GM12872 (cell line): ENCODE results near the gene FILIP1L.

Experiments
- TF ChIP-seq, protein P1 (sequence below): IDR thresholded peaks from 3 replicates; pipeline ENCODE4 v1.5.1; 2011; ENCODE audit warnings: low read depth, mild to moderate bottlenecking, low read length, moderate library complexity; ENCODE audit not compliant: insufficient read depth

FILIP1L gene

DNA sequence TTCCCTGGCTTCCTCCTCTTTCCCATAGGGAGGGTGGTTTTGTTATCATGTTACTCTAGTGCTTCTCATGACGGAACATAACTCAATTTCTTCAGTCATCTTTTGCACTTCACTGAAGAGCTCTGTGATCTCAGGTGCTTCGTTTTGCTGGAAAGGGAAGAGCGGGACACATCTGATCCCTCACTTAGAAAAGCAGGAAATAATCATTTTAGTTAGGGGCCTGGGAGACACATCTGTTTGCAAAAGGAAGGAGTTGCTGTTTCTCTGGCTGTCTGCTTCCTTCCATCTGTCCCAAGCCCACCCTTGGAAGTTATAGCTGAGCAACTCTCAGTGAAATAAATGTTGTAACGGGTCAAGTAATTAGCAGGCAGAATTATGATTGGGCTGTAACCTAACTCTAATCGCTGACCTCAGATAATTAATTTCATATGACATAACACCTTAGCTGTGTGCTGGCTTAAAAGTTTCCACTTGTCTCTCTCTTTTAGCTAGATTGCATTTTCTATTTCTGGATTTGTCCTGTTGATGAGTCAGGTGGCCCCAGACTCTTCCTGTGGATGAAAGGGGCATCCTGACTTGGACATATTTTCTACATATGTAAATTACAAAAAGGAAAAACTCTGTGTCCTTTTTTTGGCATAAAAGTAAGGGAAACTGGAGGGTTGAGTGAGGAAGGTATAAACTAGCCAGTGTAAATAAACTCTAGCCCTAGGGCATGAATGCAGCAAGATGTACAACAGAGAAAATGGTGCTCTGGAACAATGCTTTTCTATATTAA is 11.0 kb upstream of the FILIP1L start:
- TF ChIP-seq, protein P1, sequence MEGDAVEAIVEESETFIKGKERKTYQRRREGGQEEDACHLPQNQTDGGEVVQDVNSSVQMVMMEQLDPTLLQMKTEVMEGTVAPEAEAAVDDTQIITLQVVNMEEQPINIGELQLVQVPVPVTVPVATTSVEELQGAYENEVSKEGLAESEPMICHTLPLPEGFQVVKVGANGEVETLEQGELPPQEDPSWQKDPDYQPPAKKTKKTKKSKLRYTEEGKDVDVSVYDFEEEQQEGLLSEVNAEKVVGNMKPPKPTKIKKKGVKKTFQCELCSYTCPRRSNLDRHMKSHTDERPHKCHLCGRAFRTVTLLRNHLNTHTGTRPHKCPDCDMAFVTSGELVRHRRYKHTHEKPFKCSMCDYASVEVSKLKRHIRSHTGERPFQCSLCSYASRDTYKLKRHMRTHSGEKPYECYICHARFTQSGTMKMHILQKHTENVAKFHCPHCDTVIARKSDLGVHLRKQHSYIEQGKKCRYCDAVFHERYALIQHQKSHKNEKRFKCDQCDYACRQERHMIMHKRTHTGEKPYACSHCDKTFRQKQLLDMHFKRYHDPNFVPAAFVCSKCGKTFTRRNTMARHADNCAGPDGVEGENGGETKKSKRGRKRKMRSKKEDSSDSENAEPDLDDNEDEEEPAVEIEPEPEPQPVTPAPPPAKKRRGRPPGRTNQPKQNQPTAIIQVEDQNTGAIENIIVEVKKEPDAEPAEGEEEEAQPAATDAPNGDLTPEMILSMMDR, result no peak

DNA sequence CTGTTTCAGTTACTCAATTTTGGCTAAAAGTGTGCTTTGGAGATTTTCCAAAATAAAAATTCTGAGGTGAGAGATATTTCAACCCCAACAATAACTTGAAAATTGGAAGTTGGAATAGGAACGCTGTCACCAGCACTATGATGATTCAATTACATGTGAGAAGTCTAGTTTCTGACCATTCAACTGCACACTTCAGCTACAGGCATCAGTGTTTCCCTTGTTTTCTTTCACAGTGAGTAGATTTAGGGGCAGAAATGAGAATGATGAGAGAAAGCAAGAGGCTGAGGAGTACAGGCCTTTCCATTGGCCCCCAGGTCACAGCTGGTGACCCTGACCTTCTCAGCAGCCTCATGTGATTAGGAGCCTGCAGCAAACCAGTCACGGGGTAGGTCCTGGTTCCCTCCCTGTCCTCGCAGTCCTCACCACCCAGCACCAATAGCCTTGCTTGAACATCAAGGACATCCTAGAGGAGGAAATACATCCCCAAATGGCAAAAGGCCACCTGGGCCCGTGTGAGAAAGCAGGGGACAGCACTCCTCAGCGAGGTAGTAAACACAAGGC is 10.0 kb upstream of the FILIP1L start:
- TF ChIP-seq, protein P1, result no peak

GRCh38 chr3:100123112-100123511 is 8.8 kb upstream of the FILIP1L start:
- TF ChIP-seq, protein P1, result no peak

GRCh38 chr3:100122321-100122720 is 8.0 kb upstream of the FILIP1L start:
- TF ChIP-seq, protein P1, result no peak

DNA sequence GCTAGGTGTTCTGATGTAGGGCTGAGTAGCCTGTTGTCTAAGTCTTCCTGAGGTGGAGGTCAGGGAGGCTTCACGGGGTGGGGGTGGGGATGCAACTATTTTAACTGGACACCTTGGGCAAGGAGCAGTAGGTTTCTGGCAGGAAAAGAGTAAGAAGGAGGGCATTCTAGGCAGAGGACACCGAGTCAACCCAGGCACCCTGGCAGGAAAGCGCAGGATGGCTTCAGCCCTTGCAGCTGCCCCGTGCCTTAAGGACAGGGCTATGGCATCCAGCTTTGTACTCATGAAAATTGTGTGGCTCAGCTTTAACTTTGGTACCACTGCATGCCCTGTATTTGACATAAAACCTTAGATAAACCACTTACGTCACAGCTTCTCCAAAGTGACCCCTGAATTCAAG is 6.4 kb upstream of the FILIP1L start:
- TF ChIP-seq, protein P1, result no peak

DNA sequence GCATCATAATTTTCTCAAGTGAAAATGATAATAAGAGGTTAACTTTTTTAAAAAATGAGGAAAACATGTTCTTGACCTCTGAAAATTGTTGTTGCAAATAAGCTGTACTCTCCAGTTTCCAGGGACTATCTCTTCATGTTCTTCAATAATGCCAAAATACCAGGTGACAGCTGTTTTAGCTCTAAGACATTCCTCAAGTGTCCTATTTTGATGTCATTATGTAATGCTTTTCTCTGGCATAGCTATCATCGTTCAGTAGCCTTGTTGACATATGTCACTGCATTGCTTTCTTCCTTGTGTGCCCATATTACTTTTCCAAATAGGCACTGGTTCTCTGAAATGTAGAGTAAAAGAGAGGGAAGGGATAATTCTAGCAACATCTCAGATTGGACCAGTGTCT is 5.7 kb upstream of the FILIP1L start:
- TF ChIP-seq, protein P1, result no peak

DNA sequence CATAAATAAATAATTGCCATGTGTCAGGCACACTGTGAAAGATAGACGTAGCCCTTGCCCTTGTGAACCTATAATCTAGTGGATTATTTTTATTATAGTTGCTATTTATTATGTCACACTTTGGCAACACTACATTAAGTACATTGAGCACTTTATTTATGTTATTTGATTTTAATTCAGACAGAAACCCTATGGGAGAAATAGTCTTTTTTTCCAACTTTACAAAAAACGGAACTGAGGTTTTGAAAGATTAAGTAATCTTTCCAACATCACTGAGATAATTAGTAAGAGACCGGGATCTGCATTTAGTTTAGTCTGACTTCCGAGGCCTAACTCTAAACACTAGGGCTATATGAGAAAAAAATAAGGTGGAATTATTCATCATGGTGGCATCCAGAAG is 2.8 kb upstream of the FILIP1L start:
- TF ChIP-seq, protein P1, result no peak
